RWPE1 (cell line): Measurements from ENCODE around the gene NOS3.
A peak's percentile ranks its signal among the peaks of the same experiment; 100 is the strongest.

Experiments used
- CTCF ChIA-PET: fragments of 350-600 bp; sonication (Branson Sonifier 250); formaldehyde crosslinking; extraction: SDS; loops from one replicate; lab custom pipeline; 2021; lab: Yijun Ruan, JAX
- POLR2A ChIA-PET: fragments of 400-600 bp; formaldehyde crosslinking; extraction: SDS; loops from one replicate; lab custom pipeline; 2020; ENCODE audit warnings: antibody characterized with exemption; ENCODE audit not compliant: low non-redundant PET; lab: Yijun Ruan, JAX
- DNase-seq: peaks from one replicate; pipeline ENCODE4 v3.0.0; 2012; ENCODE audit warnings: low spot score
- H3K27ac ChIP-seq: fragments of 450-650 bp; 2 replicates; pipeline ENCODE4 v1.5.1; 2017
- TF ChIP-seq, protein P1 (sequence below): fragments of 450-650 bp; conservative IDR thresholded peaks from 2 replicates; pipeline ENCODE4 v1.5.1; 2017; ENCODE audit warnings: low read depth, mild to moderate bottlenecking

Gene NOS3

DNA sequence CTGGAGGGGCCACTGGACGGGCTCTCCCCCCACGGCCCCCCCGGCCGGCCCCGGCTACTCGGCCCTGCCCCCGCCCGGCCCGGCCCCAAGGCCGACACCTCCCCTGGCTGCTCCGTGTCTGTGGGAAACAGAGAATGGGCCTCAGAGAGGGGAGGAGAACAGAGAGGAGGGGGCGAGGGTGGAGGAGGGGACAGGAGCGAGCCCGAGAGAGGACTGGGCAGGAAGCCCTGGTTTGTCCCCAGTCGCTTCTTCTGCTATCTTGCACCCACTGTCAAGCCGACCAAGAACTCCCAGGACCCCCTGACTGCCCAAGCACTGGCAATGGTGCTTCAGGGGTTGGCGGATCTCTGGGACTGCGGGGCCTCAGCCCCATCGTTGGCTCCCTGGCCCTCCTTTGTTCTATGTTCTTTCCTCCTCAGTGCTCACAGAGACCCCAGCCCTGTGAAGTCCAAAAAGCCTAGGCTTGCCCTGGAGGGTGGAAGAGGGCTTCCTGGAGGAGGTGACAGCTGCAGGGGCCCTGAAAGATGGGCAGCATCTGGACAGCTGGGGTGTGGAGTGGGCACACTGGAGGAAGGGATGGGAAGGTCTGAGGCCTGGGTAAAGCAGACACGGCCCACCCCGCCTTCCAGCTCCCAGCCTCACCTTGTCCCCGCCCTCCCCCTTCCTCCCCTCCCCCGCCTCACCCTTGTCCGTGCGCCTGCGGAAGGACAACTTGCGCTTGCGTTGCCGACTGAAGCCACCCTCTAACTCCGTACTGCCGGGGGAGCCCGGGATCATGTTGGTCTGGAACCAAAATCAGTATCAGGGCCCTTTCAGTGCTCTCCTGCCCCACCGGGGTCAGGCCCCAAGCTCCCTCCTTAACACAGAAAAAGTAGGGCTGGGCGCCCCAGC lies 42.8 kb upstream of the NOS3 start:
- TF ChIP-seq, protein P1, sequence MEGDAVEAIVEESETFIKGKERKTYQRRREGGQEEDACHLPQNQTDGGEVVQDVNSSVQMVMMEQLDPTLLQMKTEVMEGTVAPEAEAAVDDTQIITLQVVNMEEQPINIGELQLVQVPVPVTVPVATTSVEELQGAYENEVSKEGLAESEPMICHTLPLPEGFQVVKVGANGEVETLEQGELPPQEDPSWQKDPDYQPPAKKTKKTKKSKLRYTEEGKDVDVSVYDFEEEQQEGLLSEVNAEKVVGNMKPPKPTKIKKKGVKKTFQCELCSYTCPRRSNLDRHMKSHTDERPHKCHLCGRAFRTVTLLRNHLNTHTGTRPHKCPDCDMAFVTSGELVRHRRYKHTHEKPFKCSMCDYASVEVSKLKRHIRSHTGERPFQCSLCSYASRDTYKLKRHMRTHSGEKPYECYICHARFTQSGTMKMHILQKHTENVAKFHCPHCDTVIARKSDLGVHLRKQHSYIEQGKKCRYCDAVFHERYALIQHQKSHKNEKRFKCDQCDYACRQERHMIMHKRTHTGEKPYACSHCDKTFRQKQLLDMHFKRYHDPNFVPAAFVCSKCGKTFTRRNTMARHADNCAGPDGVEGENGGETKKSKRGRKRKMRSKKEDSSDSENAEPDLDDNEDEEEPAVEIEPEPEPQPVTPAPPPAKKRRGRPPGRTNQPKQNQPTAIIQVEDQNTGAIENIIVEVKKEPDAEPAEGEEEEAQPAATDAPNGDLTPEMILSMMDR = no peak
- POLR2A ChIA-PET = no interaction called here
- CTCF ChIA-PET = interaction anchor here (0.7 kb wide), 1 partner anchor 71 kb away, joined by 3 read pairs; no protein-coding TSS in a partner anchor
- no peak overlapping the region for H3K27ac ChIP-seq
- DNase-seq = no peak

DNA sequence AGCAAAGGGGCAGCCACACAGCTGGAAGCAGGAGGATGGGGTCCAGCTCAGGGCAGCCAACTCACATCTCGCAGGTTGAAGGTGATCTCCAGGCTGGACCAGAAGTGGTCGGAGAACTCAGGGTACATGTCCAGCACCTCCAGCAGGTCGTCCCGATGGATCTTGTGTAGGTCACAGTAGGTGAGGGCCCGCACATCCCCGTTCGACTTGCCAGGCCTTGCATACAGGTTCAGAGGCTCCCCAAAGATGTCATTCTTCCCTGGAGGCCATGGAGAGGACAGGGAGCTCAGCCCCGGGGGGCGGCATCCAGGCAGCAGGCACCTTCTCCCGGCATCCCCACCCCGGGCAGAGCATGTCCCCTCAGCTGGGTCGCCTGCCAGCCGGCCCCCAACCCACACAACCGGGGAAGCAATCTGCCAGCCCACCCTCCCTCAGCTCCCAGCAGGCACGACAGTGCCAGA lies 42.0 kb upstream of the NOS3 start:
- no peak overlapping the region for H3K27ac ChIP-seq
- POLR2A ChIA-PET = no interaction called here
- CTCF ChIA-PET = no interaction called here
- DNase-seq = no peak
- TF ChIP-seq, protein P1 = no peak

- peak overlapping the region; percentile 20; the same call in 1 of the 2 replicates for H3K27ac ChIP-seq
- ChIA-PET CTCF (interaction anchor here (0.6 kb wide), 1 partner anchor 69 kb away, joined by 3 read pairs; no protein-coding TSS in a partner anchor), POLR2A (no interaction called here)
- no peak for DNase-seq
- TF ChIP-seq, protein P1 = no peak
These were observed 41.3 kb upstream of the NOS3 start for GRCh38 chr7:150949564-150949963.

GRCh38 chr7:150949971-150950491 lies 40.8 kb upstream of the NOS3 start:
- POLR2A ChIA-PET = no interaction called here
- TF ChIP-seq, protein P1 = no peak
- CTCF ChIA-PET = no interaction called here
- no peak for DNase-seq
- peak overlapping the region; percentile 20; the same call in 1 of the 2 replicates for H3K27ac ChIP-seq

DNA sequence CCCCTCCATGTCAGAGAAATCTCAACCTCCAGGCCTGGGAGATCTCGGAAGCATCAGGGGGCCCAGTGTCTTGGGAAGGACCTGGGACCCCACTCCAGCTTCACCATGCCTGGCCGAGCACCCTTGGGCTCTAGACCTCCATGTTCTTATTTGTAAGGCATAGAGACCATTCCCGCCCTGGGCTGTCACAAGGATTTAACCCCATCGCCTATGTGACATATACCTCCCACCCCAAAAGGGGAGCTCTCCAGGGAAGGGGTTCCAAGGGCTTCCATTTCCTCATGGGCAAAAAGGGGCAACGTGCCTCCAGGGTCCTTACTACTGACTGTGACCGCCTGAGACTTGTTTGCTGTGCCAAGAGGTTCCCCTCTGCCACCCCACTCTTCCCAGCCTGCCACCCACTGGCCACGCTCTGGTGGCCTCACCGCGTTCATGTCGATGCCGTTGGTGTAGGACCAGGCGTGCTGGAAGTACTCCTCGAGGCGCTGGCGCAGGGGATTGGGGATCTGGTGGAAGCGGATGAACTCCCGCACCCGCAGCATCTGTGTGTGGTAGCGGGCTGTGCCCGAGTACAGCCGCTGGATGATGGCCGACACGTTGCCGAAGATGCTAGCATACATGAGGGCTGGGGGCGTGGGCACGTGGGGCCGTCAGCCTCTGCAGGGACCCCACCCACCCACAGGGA lies 40.2 kb upstream of the NOS3 start:
- no peak overlapping the region for H3K27ac ChIP-seq
- POLR2A ChIA-PET = no interaction called here
- CTCF ChIA-PET = no interaction called here
- TF ChIP-seq, protein P1 = no peak
- no peak for DNase-seq

GRCh38 chr7:150951181-150951520 lies 39.7 kb upstream of the NOS3 start:
- TF ChIP-seq, protein P1 = no peak
- ChIA-PET CTCF (no interaction called here), POLR2A (no interaction called here)
- no peak overlapping the region for H3K27ac ChIP-seq
- DNase-seq = no peak
